Astrocyte of the cerebellum (primary cell): ENCODE results near the gene GPR78.

Experiments used
- DNase-seq: peaks from one replicate; pipeline ENCODE4 v3.0.0-alpha.2; 2011; ENCODE audit warnings: low read depth
- H3K4me3 ChIP-seq: 2 replicates; pipeline ENCODE4 v1.5.1; 2011; ENCODE audit warnings: mild to moderate bottlenecking, low read depth, low read length, moderate library complexity
- CTCF ChIP-seq: IDR thresholded peaks from 2 replicates; pipeline ENCODE4 v1.5.1; 2012; ENCODE audit warnings: low read length, low read depth, moderate library complexity, mild to moderate bottlenecking; ENCODE audit errors: missing control alignments
- in situ Hi-C: cut with HindIII; loops from 2 replicates; pipeline ENCODE4 v1.10.0; 2017; ENCODE audit warnings: low sequenced_read_pairs

The GPR78 gene

GRCh38 chr4:8613421-8614364 is 33.5 kb downstream of the GPR78 start:
- H3K4me3 ChIP-seq, result no peak overlapping the region
- in situ Hi-C loops, result no loop called here
- no peak for DNase-seq
- TF ChIP-seq CTCF, result no peak

GRCh38 chr4:8614365-8615193 is 34.4 kb downstream of the GPR78 start:
- no peak overlapping the region for H3K4me3 ChIP-seq
- TF ChIP-seq CTCF, result no peak
- no peak for DNase-seq
- in situ Hi-C loops, result no loop called here

- no peak overlapping the region for H3K4me3 ChIP-seq
- in situ Hi-C loops, result no loop called here
- DNase-seq, result no peak
- no peak for TF ChIP-seq CTCF
These were observed 35.2 kb downstream of the GPR78 start for GRCh38 chr4:8615366-8615765.

- H3K4me3 ChIP-seq, result no peak overlapping the region
- no peak for DNase-seq
- in situ Hi-C loops, result no loop called here
- no peak for TF ChIP-seq CTCF
These were observed 36.0 kb downstream of the GPR78 start for GRCh38 chr4:8615921-8616787.

- no peak for DNase-seq
- no peak overlapping the region for H3K4me3 ChIP-seq
- in situ Hi-C loops, result no loop called here
- no peak for TF ChIP-seq CTCF
These were observed 36.6 kb downstream of the GPR78 start for GRCh38 chr4:8616831-8617230.

- H3K4me3 ChIP-seq, result no peak overlapping the region
- no peak for DNase-seq
- in situ Hi-C loops, result no loop called here
- TF ChIP-seq CTCF, result no peak
These were observed 37.4 kb downstream of the GPR78 start for GRCh38 chr4:8617486-8618040.
